H1 (cell line): ENCODE data around the gene UBE2L6. TPM values are rescaled to one million over a fixed set of nuclear protein-coding genes. Genes with fewer than 3 reads are reported as not detected.

Experiments used
- CTCF ChIA-PET: fragments of 300-600 bp; sonication (Branson Sonifier 250); formaldehyde crosslinking; loops from one replicate; lab custom pipeline; 2021; ENCODE audit not compliant: partially characterized antibody; lab: Charles Lee
- POLR2A ChIA-PET: fragments of 300-600 bp; sonication (Branson Sonifier 250); formaldehyde crosslinking; loops from one replicate; lab custom pipeline; 2021; ENCODE audit warnings: inconsistent platforms; ENCODE audit not compliant: partially characterized antibody; lab: Charles Lee
- DNase-seq, 2 experiments: peaks; one replicate each; pipeline versions ENCODE4 v3.0.0 to v3.0.0-alpha.2; 2010 to 2022; ENCODE audit warnings: low spot score in 2 of 2, low read depth in 1 of 2, mixed read lengths in 1 of 2
- FAIRE-seq: peaks from 2 replicates; lab custom pipeline; 2011; peaks lifted over from hg19 to GRCh38; lab: Jason Lieb, UNC
- H2AFZ ChIP-seq: 2 replicates; pipeline ENCODE4 v1.8.1; 2012; ENCODE audit warnings: low read length, inconsistent platforms
- H2AK5ac ChIP-seq: 2 replicates; pipeline ENCODE4 v1.6.1; 2013; ENCODE audit warnings: low read depth, low read length
- H2BK120ac ChIP-seq: replicated peaks from 2 replicates; pipeline ENCODE3; 2013; ENCODE audit warnings: low read depth, low read length, inconsistent platforms
- H2BK12ac ChIP-seq: 2 replicates; pipeline ENCODE4 v1.6.1; 2013; ENCODE audit warnings: low read depth, low read length
- H2BK15ac ChIP-seq: 2 replicates; pipeline ENCODE4 v1.6.1; 2013; ENCODE audit warnings: low read length
- H2BK20ac ChIP-seq: 2 replicates; pipeline ENCODE4 v1.6.1; 2013; ENCODE audit warnings: low read length
- H2BK5ac ChIP-seq: 2 replicates; pipeline ENCODE4 v1.6.1; 2013; ENCODE audit warnings: low read depth, low read length
- H3K14ac ChIP-seq: 2 replicates; pipeline ENCODE4 v1.6.1; 2013; ENCODE audit warnings: inconsistent platforms; ENCODE audit not compliant: insufficient read length
- H3K18ac ChIP-seq: 2 replicates; pipeline ENCODE4 v1.6.1; 2013; ENCODE audit warnings: low read length; ENCODE audit errors: extremely low read depth
- H3K23ac ChIP-seq: 2 replicates; pipeline ENCODE4 v1.6.1; 2013; ENCODE audit warnings: inconsistent platforms; ENCODE audit not compliant: insufficient read length
- H3K23me2 ChIP-seq: 2 replicates; pipeline ENCODE4 v1.6.1; 2013; ENCODE audit warnings: low read depth, low read length
- H3K27ac ChIP-seq: 2 replicates; pipeline ENCODE4 v1.6.1; 2011; ENCODE audit warnings: low read depth, low read length, inconsistent platforms
- H3K27me3 ChIP-seq, 4 experiments: replicated peaks in 1 of 4; 1 replicate in 1 of 4; 2 replicates in 3 of 4; pipeline versions ENCODE4 v1.6.1 to v1.8.1; 2011 to 2013; ENCODE audit warnings: low read length in 3 of 4, mild to moderate bottlenecking in 3 of 4, inconsistent platforms in 2 of 4, mixed read lengths in 2 of 4, moderate library complexity in 1 of 4; ENCODE audit not compliant: control insufficient read depth in 3 of 4, insufficient read depth in 3 of 4; ENCODE audit errors: extremely low read depth in 1 of 4
- H3K36me3 ChIP-seq, 4 experiments: 2 replicates each; pipeline versions ENCODE4 v1.6.1 to v1.8.1; 2011 to 2013; ENCODE audit warnings: mild to moderate bottlenecking in 4 of 4, low read length in 3 of 4, moderate library complexity in 2 of 4, control low read depth in 1 of 4, inconsistent platforms in 1 of 4; ENCODE audit not compliant: insufficient read depth in 4 of 4, control insufficient read depth in 2 of 4
- H3K4ac ChIP-seq: replicated peaks from 2 replicates; pipeline ENCODE3; 2013; ENCODE audit warnings: low read length, low read depth, mixed read lengths, inconsistent platforms; ENCODE audit not compliant: insufficient read length
- H3K4me1 ChIP-seq, 4 experiments: replicated peaks in 1 of 4; 1 replicate in 1 of 4; 2 replicates in 3 of 4; pipeline versions ENCODE4 v1.6.1 to v1.8.1; 2011 to 2013; ENCODE audit warnings: low read length in 3 of 4, inconsistent platforms in 2 of 4, mixed read lengths in 1 of 4; ENCODE audit not compliant: insufficient read depth in 4 of 4, control insufficient read depth in 3 of 4
- H3K4me2 ChIP-seq, 2 experiments: 2 replicates each; pipeline versions ENCODE4 v1.6.1 to v1.8.1; 2011 to 2013; ENCODE audit warnings: low read depth in 2 of 2, low read length in 2 of 2, control low read depth in 1 of 2, inconsistent platforms in 1 of 2, mild to moderate bottlenecking in 1 of 2; ENCODE audit not compliant: insufficient read depth in 1 of 2
- H3K4me3 ChIP-seq, 4 experiments: fragments of 200-600, 300-600 bp in 1 of 4; sonication (generic), shearing (Covaris generic), sonication (Bioruptor Twin) in 1 of 4; 2 replicates each; pipeline versions ENCODE4 v1.5.1 to v1.8.1; 2011 to 2016; ENCODE audit warnings: low read length in 4 of 4, low read depth in 3 of 4, control low read depth in 2 of 4, inconsistent platforms in 2 of 4, mild to moderate bottlenecking in 2 of 4, mixed read lengths in 1 of 4, moderate library complexity in 1 of 4; ENCODE audit not compliant: insufficient read depth in 2 of 4; ENCODE audit errors: extremely low read depth in 1 of 4
- H3K56ac ChIP-seq: replicated peaks from 2 replicates; pipeline ENCODE3; 2013; ENCODE audit warnings: low read depth, mild to moderate bottlenecking, mixed read lengths, low read length, inconsistent platforms; ENCODE audit not compliant: insufficient read length
- H3K79me1 ChIP-seq: 2 replicates; pipeline ENCODE4 v1.6.1; 2013; ENCODE audit warnings: low read depth, low read length, control low read depth
- H3K79me2 ChIP-seq, 2 experiments: 2 replicates each; pipeline versions ENCODE4 v1.6.1 to v1.8.1; 2012 to 2013; ENCODE audit warnings: low read length in 2 of 2, mild to moderate bottlenecking in 2 of 2, inconsistent platforms in 1 of 2; ENCODE audit not compliant: insufficient read depth in 2 of 2, control insufficient read depth in 1 of 2
- H3K9ac ChIP-seq, 4 experiments: replicated peaks in 1 of 4; 1 replicate in 1 of 4; 2 replicates in 3 of 4; pipeline versions ENCODE4 v1.6.1 to v1.8.1; 2011 to 2013; ENCODE audit warnings: low read depth in 3 of 4, low read length in 3 of 4, control low read depth in 2 of 4, mild to moderate bottlenecking in 2 of 4, moderate library complexity in 2 of 4, inconsistent platforms in 1 of 4; ENCODE audit errors: extremely low read depth in 1 of 4
- H3K9me3 ChIP-seq, 2 experiments: 2 replicates each; pipeline versions ENCODE4 v1.6.1 to v1.8.1; 2012 to 2013; ENCODE audit warnings: mild to moderate bottlenecking in 2 of 2, moderate library complexity in 2 of 2, control low read depth in 1 of 2, inconsistent platforms in 1 of 2, low read depth in 1 of 2, low read length in 1 of 2, mixed read lengths in 1 of 2; ENCODE audit not compliant: insufficient read depth in 2 of 2
- H4K20me1 ChIP-seq, 2 experiments: replicated peaks in 1 of 2; 2 replicates each; pipeline versions ENCODE3 to v1.8.1; 2011 to 2013; ENCODE audit warnings: inconsistent platforms in 2 of 2, low read length in 2 of 2, mild to moderate bottlenecking in 1 of 2; ENCODE audit not compliant: insufficient read depth in 2 of 2, control insufficient read depth in 1 of 2
- H4K5ac ChIP-seq: 2 replicates; pipeline ENCODE4 v1.6.1; 2013; ENCODE audit warnings: low read length, low read depth, mixed read lengths, inconsistent platforms; ENCODE audit not compliant: insufficient read length
- H4K8ac ChIP-seq: 2 replicates; pipeline ENCODE4 v1.8.0; 2013; ENCODE audit warnings: mild to moderate bottlenecking, moderate library complexity, low read length, inconsistent platforms; ENCODE audit not compliant: insufficient read depth; ENCODE audit errors: extremely low read depth
- H4K91ac ChIP-seq: replicated peaks from 2 replicates; pipeline ENCODE3; 2013; ENCODE audit warnings: low read length, mixed read lengths, inconsistent platforms; ENCODE audit not compliant: insufficient read length
- CBX5 ChIP-seq: fragments of 300-800, 300-1000 bp; sonication (generic); IDR thresholded peaks from 2 replicates; pipeline ENCODE4 v1.7.1; 2016; ENCODE audit warnings: antibody characterized with exemption, low read length, low read depth
- RAD21 ChIP-seq, 2 experiments: IDR thresholded peaks in 1 of 2; conservative IDR thresholded peaks in 1 of 2; 2 replicates each; pipeline ENCODE4 v1.6.1; 2011; ENCODE audit warnings: low read depth in 2 of 2, low read length in 2 of 2, improper control_type of control experiment in 1 of 2, inconsistent platforms in 1 of 2, mild to moderate bottlenecking in 1 of 2, moderate library complexity in 1 of 2
- WGBS, 2 experiments: shearing (Covaris generic) in 1 of 2; methylation state at CpG; one replicate each; pipeline versions ENCODE4 v1.1.6 to v1.1.7; 2013 to 2015; ENCODE audit warnings: low lambda C conversion rate in 2 of 2, mixed read lengths in 2 of 2, inconsistent platforms in 1 of 2, low coverage in 1 of 2, missing lambda C conversion rate in 1 of 2; ENCODE audit not compliant: insufficient replicate concordance in 2 of 2, insufficient coverage in 1 of 2, insufficient read length in 1 of 2; ENCODE audit errors: extremely low coverage in 1 of 2, missing lambda C conversion rate in 1 of 2; 5-methylcytosine and 5-hydroxymethylcytosine counted together
- polyA plus RNA-seq, 7 experiments: library from polyadenylated mRNA; depleted of rRNA in 3 of 7; stranded (reverse) in 5 of 7; unstranded in 2 of 7; fragments of >200 nt in 5 of 7; fragments of 200-250 nt in 2 of 7; gene quantifications; 1 replicate in 5 of 7; 2 replicates in 1 of 7; 4 replicates in 1 of 7; pipeline versions ENCODE4 v1.2.1 to v1.2.3, GENCODE V29; 2011 to 2013; ENCODE audit warnings: missing spikeins in 2 of 7, mixed read lengths in 2 of 7
- total RNA-seq: library from RNA; stranded (reverse); fragmentation: NEBNext Ultra II Directional; extraction: Animal tissue kit (Norgen Biotek cat#: 25700); gene quantifications from 2 replicates; pipeline ENCODE4 v1.2.1, GENCODE V29; 2021
- TF ChIP-seq, protein P1 (sequence below), 3 experiments: IDR thresholded peaks; 1 replicate in 2 of 3; 2 replicates in 1 of 3; pipeline versions ENCODE4 v1.5.1 to v1.6.1; 2011; ENCODE audit warnings: low read length in 3 of 3, mild to moderate bottlenecking in 3 of 3, inconsistent platforms in 2 of 3, low read depth in 1 of 3, moderate library complexity in 1 of 3; ENCODE audit not compliant: insufficient read depth in 1 of 3; ENCODE audit errors: control extremely low read depth in 1 of 3

Gene UBE2L6
- total and polyA plus RNA-seq, 2 of the 8 experiments (the other 6 are each of a cell fraction or from before 2014, with no cell fraction given): 67.8 to 89.2 TPM

- 91% methylated on average over 5 of the region's 5 CpGs; no CpG with 5 or more reads in 1 of the 2 experiments for WGBS, 2 experiments
- H3K79me1 ChIP-seq: no peaks in the 10 kb centered on the region
- H4K5ac ChIP-seq: no peak overlapping the region
- no peak overlapping the region for H2AFZ ChIP-seq
- no peak overlapping the region for H2BK15ac ChIP-seq
- H3K4me3 ChIP-seq: no peak overlapping the region
- FAIRE-seq: no peak
- H3K9ac ChIP-seq: no peak overlapping the region
- H4K91ac ChIP-seq: no peak overlapping the region
- no peak overlapping the region for H3K4me2 ChIP-seq
- POLR2A ChIA-PET: interaction anchor here (1.0 to 51.1 kb wide), 8 partner anchors 9 to 279 kb away, joined by 3 to 1546 read pairs (median 4); partner anchors contain the start of genes CLP1, UBE2L6 and YPEL4
- no peaks in the 10 kb centered on the region for H3K4me1 ChIP-seq
- DNase-seq: no peak
- H3K18ac ChIP-seq: no peak overlapping the region
- H2BK120ac ChIP-seq: no peak overlapping the region
- no peak overlapping the region for H3K14ac ChIP-seq
- no peak overlapping the region; the same call in 1 of the 2 replicates for H3K27ac ChIP-seq
- no peaks in the 10 kb centered on the region for H3K27me3 ChIP-seq
- H3K23me2 ChIP-seq: no peaks in the 10 kb centered on the region
- H4K8ac ChIP-seq: no peak overlapping the region
- no peaks in the 10 kb centered on the region for H3K79me2 ChIP-seq
- H2BK20ac ChIP-seq: no peak overlapping the region
- H3K56ac ChIP-seq: no peak overlapping the region
- H3K23ac ChIP-seq: no peak overlapping the region
- TF ChIP-seq RAD21 (IDR thresholded peaks at IDR 0.05 in 1 of 2, conservative IDR thresholded peaks at IDR 0.05 in 1 of 2; ENCODE audit: low read depth in 2 of 2, low read length in 2 of 2) (peak in 1 of 2 experiments; percentile 30; a peak in 1 of 4 replicates), CBX5 (no peak)
- TF ChIP-seq, protein P1, sequence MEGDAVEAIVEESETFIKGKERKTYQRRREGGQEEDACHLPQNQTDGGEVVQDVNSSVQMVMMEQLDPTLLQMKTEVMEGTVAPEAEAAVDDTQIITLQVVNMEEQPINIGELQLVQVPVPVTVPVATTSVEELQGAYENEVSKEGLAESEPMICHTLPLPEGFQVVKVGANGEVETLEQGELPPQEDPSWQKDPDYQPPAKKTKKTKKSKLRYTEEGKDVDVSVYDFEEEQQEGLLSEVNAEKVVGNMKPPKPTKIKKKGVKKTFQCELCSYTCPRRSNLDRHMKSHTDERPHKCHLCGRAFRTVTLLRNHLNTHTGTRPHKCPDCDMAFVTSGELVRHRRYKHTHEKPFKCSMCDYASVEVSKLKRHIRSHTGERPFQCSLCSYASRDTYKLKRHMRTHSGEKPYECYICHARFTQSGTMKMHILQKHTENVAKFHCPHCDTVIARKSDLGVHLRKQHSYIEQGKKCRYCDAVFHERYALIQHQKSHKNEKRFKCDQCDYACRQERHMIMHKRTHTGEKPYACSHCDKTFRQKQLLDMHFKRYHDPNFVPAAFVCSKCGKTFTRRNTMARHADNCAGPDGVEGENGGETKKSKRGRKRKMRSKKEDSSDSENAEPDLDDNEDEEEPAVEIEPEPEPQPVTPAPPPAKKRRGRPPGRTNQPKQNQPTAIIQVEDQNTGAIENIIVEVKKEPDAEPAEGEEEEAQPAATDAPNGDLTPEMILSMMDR (IDR thresholded peaks at IDR 0.05; ENCODE audit: control extremely low read depth in 1 of 3, insufficient read depth in 1 of 3, low read depth in 1 of 3, low read length in 3 of 3): peak in 2 of 3 experiments; percentile 8; a peak in 1 of 4 replicates
- no peak overlapping the region for H2BK12ac ChIP-seq
- no peak overlapping the region for H2BK5ac ChIP-seq
- CTCF ChIA-PET: interaction anchor here (0.7 to 20.2 kb wide), 12 partner anchors 9 to 1276 kb away, joined by 3 to 286 read pairs (median 4); partner anchors contain the start of gene UBE2L6
- H3K36me3 ChIP-seq: peaks cover 0 to 13% (median 2%) of the 10 kb centered on the region in 4 experiments; a peak in 6 of 8 replicates
- no peaks in the 10 kb centered on the region for H3K9me3 ChIP-seq
- H4K20me1 ChIP-seq: no peaks in the 10 kb centered on the region
- H2AK5ac ChIP-seq: no peak overlapping the region
- H3K4ac ChIP-seq: no peak overlapping the region
Observed at GRCh38 chr11:57605028-57605420, 37.6 kb upstream of the UBE2L6 start.
